K562 (cell line): ENCODE measurements around the gene TECTA. TPM values are rescaled to one million over a fixed set of nuclear protein-coding genes. Genes with fewer than 3 reads are reported as not detected.

ENCODE experiments used
- ATAC-seq: fragments of 200-7000 bp; cut with Tn5 transposase; 3 replicates; pipeline ENCODE4 v1.9.1; 2020; ENCODE audit warnings: moderate library complexity
- BruUV-seq: library from RNA; stranded (reverse); fragments of 400-500 nt; replicated peaks from 2 replicates; lab custom pipeline; 2021; lab: Mats Ljungman, UMichigan
- CTCF ChIA-PET: fragments of 300-600 bp; formaldehyde crosslinking; extraction: SDS; loops from one replicate; lab custom pipeline; 2021; ENCODE audit warnings: low intra/inter-chr PET ratio; lab: Yijun Ruan, JAX
- POLR2A ChIA-PET: fragments of 300-600, 350-650 bp; sonication (Branson Sonifier 250); formaldehyde crosslinking; extraction: SDS; loops from one replicate; lab custom pipeline; 2021; ENCODE audit warnings: antibody characterized with exemption, inconsistent platforms; lab: Yijun Ruan, JAX
- DNase-seq, 4 experiments: peaks; one replicate each; pipeline versions ENCODE4 v3.0.0 to v3.0.0-alpha.2; 2011 to 2018; ENCODE audit warnings: low spot score in 3 of 4, mixed read lengths in 3 of 4; ENCODE audit errors: extremely low read depth in 1 of 4
- FAIRE-seq: peaks from 2 replicates; lab custom pipeline; 2011; peaks lifted over from hg19 to GRCh38; lab: Jason Lieb, UNC
- H2AFZ ChIP-seq: 2 replicates; pipeline ENCODE4 v1.6.0; 2011; ENCODE audit warnings: low read depth, low read length, control low read depth, inconsistent platforms
- H3K27ac ChIP-seq: fragments of 200-600 bp; 3 replicates; pipeline ENCODE4 v1.8.0; 2011; ENCODE audit warnings: low read depth, mild to moderate bottlenecking, control low read depth, inconsistent platforms, low read length, moderate library complexity, mixed read lengths; ENCODE audit errors: extremely low read depth
- H3K27me3 ChIP-seq, 2 experiments: fragments of 300-600 bp in 1 of 2; 2 replicates in 1 of 2; 3 replicates in 1 of 2; pipeline versions ENCODE4 v1.6.0 to v1.8.0; 2011; ENCODE audit warnings: inconsistent platforms in 2 of 2, low read length in 2 of 2, mild to moderate bottlenecking in 1 of 2, mixed read lengths in 1 of 2, moderate library complexity in 1 of 2; ENCODE audit not compliant: control insufficient read depth in 2 of 2, insufficient read depth in 2 of 2
- H3K36me3 ChIP-seq: fragments of 300-600 bp; 3 replicates; pipeline ENCODE4 v1.8.0; 2011; ENCODE audit warnings: mild to moderate bottlenecking, low read length, inconsistent platforms; ENCODE audit not compliant: control insufficient read depth, insufficient read depth
- H3K4me1 ChIP-seq, 2 experiments: fragments of 200-600 bp in 1 of 2; replicated peaks in 1 of 2; 2 replicates in 1 of 2; 3 replicates in 1 of 2; pipeline versions ENCODE4 v1.5.1 to v1.8.0; 2011; ENCODE audit warnings: inconsistent platforms in 2 of 2, low read length in 2 of 2, mild to moderate bottlenecking in 1 of 2, mixed read lengths in 1 of 2, moderate library complexity in 1 of 2; ENCODE audit not compliant: control insufficient read depth in 2 of 2, insufficient read depth in 2 of 2
- H3K4me2 ChIP-seq: 2 replicates; pipeline ENCODE4 v1.6.1; 2011; ENCODE audit warnings: low read length, control low read depth, inconsistent platforms, mixed read lengths; ENCODE audit not compliant: insufficient read depth
- H3K4me3 ChIP-seq: fragments of 200-600 bp; sonication (generic), shearing (Covaris generic); 2 replicates; pipeline ENCODE4 v1.5.1; 2016; ENCODE audit warnings: control low read depth, inconsistent platforms
- H3K79me2 ChIP-seq: fragments of 200-600 bp; 3 replicates; pipeline ENCODE4 v1.8.0; 2011; ENCODE audit warnings: low read length, inconsistent platforms; ENCODE audit not compliant: control insufficient read depth, insufficient read depth
- H3K9ac ChIP-seq, 2 experiments: 2 replicates each; pipeline versions ENCODE4 v1.6.0 to v1.6.1; 2011; ENCODE audit warnings: low read depth in 2 of 2, low read length in 2 of 2, control low read depth in 1 of 2, inconsistent platforms in 1 of 2, mild to moderate bottlenecking in 1 of 2, mixed read lengths in 1 of 2; ENCODE audit not compliant: insufficient read depth in 1 of 2
- H3K9me1 ChIP-seq: one replicate; pipeline ENCODE4 v1.6.0; 2011; ENCODE audit warnings: inconsistent platforms, mild to moderate bottlenecking, low read length, moderate library complexity; ENCODE audit not compliant: control insufficient read depth, insufficient read depth
- H3K9me3 ChIP-seq: replicated peaks from 2 replicates; pipeline ENCODE4 v1.5.1; 2011; ENCODE audit warnings: low read depth, low read length, inconsistent platforms; ENCODE audit not compliant: control insufficient read depth, insufficient read depth
- H4K20me1 ChIP-seq: replicated peaks from 2 replicates; pipeline ENCODE4 v1.6.1; 2011; ENCODE audit warnings: low read length, inconsistent platforms, mixed read lengths; ENCODE audit not compliant: control insufficient read depth, insufficient read depth
- CBX3 ChIP-seq, 2 experiments: IDR thresholded peaks; 1 replicate in 1 of 2; 2 replicates in 1 of 2; pipeline ENCODE4 v1.6.1; 2012; ENCODE audit warnings: inconsistent platforms in 2 of 2, low read length in 2 of 2, borderline replicate concordance in 1 of 2, control low read depth in 1 of 2
- CHD1 ChIP-seq: fragments of 200-600 bp; sonication (generic); IDR thresholded peaks from one replicate; pipeline ENCODE4 v1.6.1; 2012; ENCODE audit warnings: mild to moderate bottlenecking, moderate library complexity, low read length, inconsistent platforms
- ELF4 ChIP-seq: fragments of 450-650 bp; formaldehyde crosslinking; IDR thresholded peaks from 2 replicates; pipeline ENCODE4 v1.4.0; 2022; ENCODE audit warnings: missing genetic modification characterization
- FOXO4 ChIP-seq: fragments of 450-650 bp; formaldehyde crosslinking; IDR thresholded peaks from 2 replicates; pipeline ENCODE4 v1.4.0; 2020; ENCODE audit warnings: mild to moderate bottlenecking, moderate library complexity
- NR1H2 ChIP-seq: sonication (generic); formaldehyde crosslinking; IDR thresholded peaks from 2 replicates; pipeline ENCODE4 v1.4.0; 2020; ENCODE audit warnings: mild to moderate bottlenecking, missing genetic modification reagents
- TAF7 ChIP-seq: fragments of 450-650 bp; IDR thresholded peaks from 2 replicates; pipeline ENCODE4 v1.6.1; 2016; ENCODE audit warnings: missing genetic modification characterization, missing compliant biosample characterization
- ZNF583 ChIP-seq: fragments of 250-450 bp; sonication (Bioruptor Pico); IDR thresholded peaks from 2 replicates; pipeline ENCODE4 v1.4.0; 2020
- ZNF717 ChIP-seq: fragments of 250-450 bp; sonication (Bioruptor Pico); IDR thresholded peaks from 2 replicates; pipeline ENCODE4 v1.5.0; 2021
- WGBS: fragments of 100-300 bp; shearing (Covaris generic); methylation state at CpG from one replicate; pipeline ENCODE4 v1.1.6; 2016; ENCODE audit warnings: low coverage, mixed read lengths; ENCODE audit not compliant: insufficient coverage; ENCODE audit errors: missing lambda C conversion rate; 5-methylcytosine and 5-hydroxymethylcytosine counted together
- in situ Hi-C: fragments of 300-500 bp; cut with MboI; formaldehyde crosslinking; loops from 4 replicates; pipeline ENCODE4 v1.15.0; 2018; ENCODE audit warnings: inconsistent platforms, mixed read lengths
- intact Hi-C: fragments of 100-400 bp; cut with micrococcal nuclease; formaldehyde crosslinking; loops from 2 replicates; pipeline ENCODE4 v1.14.2; 2022
- polyA plus RNA-seq, 8 experiments: library from polyadenylated mRNA; depleted of rRNA in 4 of 8; stranded (reverse) in 5 of 8; unstranded in 3 of 8; fragments of >200 nt; fragmentation: Nextera tagmentation in 2 of 8; fragmentation: Illumina TruSeq in 1 of 8; extraction: Ambion mirVana in 2 of 8; extraction: Trizol in 1 of 8; gene quantifications; 2 replicates each; pipeline versions ENCODE4 v1.2.1 to v1.2.3, GENCODE V29; 2011 to 2014; ENCODE audit warnings: inconsistent platforms in 1 of 8, missing spikeins in 1 of 8
- total RNA-seq, 7 experiments: library from RNA; depleted of rRNA in 6 of 7; stranded (reverse); fragments of >200 nt in 6 of 7; fragmentation: Illumina TruSeq in 2 of 7; extraction: Trizol in 2 of 7; gene quantifications; 2 replicates each; pipeline versions ENCODE4 v1.2.1 to v1.2.3, GENCODE V29; 2011 to 2021; ENCODE audit warnings: low replicate concordance in 1 of 7
- TF ChIP-seq, protein P1 (sequence below): fragments of 200-800 bp; sonication (Bioruptor generic); IDR thresholded peaks from 2 replicates; pipeline ENCODE4 v1.6.1; 2017; ENCODE audit warnings: missing genetic modification characterization, missing compliant biosample characterization

Gene TECTA
- total and polyA plus RNA-seq, 9 of the 15 experiments (the other 6 are each of a cell fraction or from before 2014, with no cell fraction given), result under 0.01 to 0.04 (median 0.03) TPM; not detected in 5

DNA sequence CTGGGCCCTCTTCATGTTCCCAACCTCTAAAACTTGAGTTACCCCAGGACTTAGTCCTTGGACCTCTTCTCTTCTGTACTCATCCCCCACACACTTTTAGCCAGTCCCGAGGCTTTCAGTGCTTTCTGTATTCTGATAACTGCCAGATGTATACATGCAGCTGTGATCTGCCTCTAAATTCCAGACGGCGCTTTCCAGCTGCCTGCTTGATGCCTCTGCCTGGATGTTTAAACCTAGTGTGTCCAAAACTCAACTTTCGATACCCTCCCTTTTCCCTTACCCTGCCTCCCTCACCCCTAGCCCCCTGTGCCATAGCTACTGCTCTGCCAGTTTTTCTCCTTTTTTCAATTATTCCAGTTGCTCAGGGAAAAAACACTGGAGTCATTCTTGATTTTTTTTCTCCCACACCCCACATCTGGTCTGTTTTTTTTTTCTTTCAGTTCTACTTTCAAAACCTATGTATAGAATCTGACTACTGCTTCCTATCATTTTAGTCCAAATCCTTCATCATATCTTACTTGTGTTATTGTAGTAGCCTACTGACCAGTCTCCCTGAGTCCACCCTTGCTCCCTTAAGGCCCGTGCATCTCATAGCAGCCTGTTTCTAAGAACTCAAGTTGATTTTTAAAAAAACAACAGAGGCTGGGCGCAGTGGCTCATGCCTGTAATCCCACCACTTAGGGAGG, 32.9 kb upstream of the TECTA start (continued):
- TF ChIP-seq FOXO4 (CRISPR knock-in tag) (no peak), ELF4 (no peak), ZNF717 (no peak), ZNF583 (CRISPR knock-in tag) (no peak)
- TF ChIP-seq, protein P1, sequence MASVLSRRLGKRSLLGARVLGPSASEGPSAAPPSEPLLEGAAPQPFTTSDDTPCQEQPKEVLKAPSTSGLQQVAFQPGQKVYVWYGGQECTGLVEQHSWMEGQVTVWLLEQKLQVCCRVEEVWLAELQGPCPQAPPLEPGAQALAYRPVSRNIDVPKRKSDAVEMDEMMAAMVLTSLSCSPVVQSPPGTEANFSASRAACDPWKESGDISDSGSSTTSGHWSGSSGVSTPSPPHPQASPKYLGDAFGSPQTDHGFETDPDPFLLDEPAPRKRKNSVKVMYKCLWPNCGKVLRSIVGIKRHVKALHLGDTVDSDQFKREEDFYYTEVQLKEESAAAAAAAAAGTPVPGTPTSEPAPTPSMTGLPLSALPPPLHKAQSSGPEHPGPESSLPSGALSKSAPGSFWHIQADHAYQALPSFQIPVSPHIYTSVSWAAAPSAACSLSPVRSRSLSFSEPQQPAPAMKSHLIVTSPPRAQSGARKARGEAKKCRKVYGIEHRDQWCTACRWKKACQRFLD (CRISPR knock-in tag), result no peak

DNA sequence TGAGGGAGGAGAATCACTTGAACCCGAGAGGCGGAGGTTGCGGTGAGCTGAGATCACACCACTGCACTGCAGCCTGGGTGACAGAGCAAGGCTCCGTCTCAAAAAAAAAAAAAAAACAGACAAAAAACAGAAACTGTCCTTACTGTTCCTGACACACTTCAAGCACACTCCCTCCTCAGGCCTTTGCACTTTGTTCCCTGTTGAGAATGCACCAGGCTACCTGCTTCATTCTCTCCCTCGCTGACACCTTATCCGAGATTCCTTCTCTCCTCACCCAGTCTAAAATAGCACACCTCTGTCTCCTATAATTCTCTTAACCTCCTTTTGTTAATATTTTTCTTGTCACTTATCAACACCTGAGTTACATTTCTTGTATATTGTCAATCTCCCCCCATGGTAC, 32.3 kb upstream of the TECTA start:
- no peaks in the 10 kb centered on the region for H4K20me1 ChIP-seq
- ChIA-PET POLR2A (no interaction called here), CTCF (interaction anchor here (0.7 kb wide), 1 partner anchor 1681 kb away, joined by 3 read pairs; no protein-coding TSS in a partner anchor)
- intact Hi-C loops (no loop called here), in situ Hi-C loops (no loop called here)
- 25% methylated on average over 4 of the region's 6 CpGs for WGBS
- no peak overlapping the region for H3K4me2 ChIP-seq
- no peak for DNase-seq
- no peak for TF ChIP-seq NR1H2 (CRISPR knock-in tag)
- no peak for TF ChIP-seq CHD1
- TF ChIP-seq TAF7, result no peak
- TF ChIP-seq CBX3 (IDR thresholded peaks at IDR 0.05; ENCODE audit: borderline replicate concordance in 1 of 2, low read length in 2 of 2), result no peak
- BruUV-seq, result no TSS peak
- FAIRE-seq, result no peak
- no peak overlapping the region for H3K9ac ChIP-seq
- no peaks in the 10 kb centered on the region for H3K9me1 ChIP-seq
- no peaks in the 10 kb centered on the region for H3K9me3 ChIP-seq
- no peak for ATAC-seq
- H3K27me3 ChIP-seq, result no peaks in the 10 kb centered on the region
- H3K79me2 ChIP-seq, result no peaks in the 10 kb centered on the region
- H3K36me3 ChIP-seq, result no peaks in the 10 kb centered on the region
- H3K27ac ChIP-seq, result no peak overlapping the region
- no peak overlapping the region for H3K4me3 ChIP-seq
- no peak overlapping the region for H2AFZ ChIP-seq
- H3K4me1 ChIP-seq, result no peaks in the 10 kb centered on the region
